Measurements from ENCODE around the gene MYL6. TPM values are rescaled to one million over a fixed set of nuclear protein-coding genes. Genes with fewer than 3 reads are reported as not detected.
"Not testable (repeated sequence)": the region's sequence is repeated elsewhere in the genome, so short reads cannot be mapped to it uniquely, and the experiment has no call there.

MYL6 gene
- total and polyA plus RNA-seq, 4 donors = 1,471 to 3,593 (median 2,197) TPM

DNA sequence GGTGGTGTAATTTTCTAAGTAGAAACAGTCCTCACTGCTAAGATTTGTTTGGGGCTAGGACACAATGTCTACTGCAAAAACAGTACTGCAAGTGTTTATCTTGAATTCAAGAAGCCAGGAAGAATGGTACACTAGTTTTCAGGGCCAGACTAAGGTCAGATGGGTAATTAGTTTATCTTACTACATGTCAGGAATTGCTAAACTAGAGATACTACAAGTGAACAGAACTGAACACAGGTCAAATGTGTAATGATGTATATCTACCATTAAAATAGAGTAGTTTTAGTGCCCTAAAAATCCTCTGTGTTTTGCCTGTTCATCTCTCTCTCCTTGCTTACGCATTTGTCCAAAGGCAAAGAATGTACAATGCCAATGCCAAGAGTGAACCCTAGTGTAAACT lies 44.1 kb upstream of the MYL6 start:
- Histone ChIP-seq H3K36me3 (ENCODE audit: control insufficient read depth in 4 of 4, insufficient read depth in 4 of 4, low read length in 4 of 4) (peaks cover 20 to 32% (median 27%) of the 10 kb centered on the region in 4 donors), H3K4me3 (no peak overlapping the region), H3K27me3 (ENCODE audit: control insufficient read depth in 3 of 3, insufficient read depth in 3 of 3, low read length in 2 of 3) (no peaks in the 10 kb centered on the region), H3K4me1 (ENCODE audit: control insufficient read depth in 5 of 5, insufficient read depth in 5 of 5, low read length in 5 of 5) (peaks cover 0 to 11% (median 3%) of the 10 kb centered on the region in 5 donors), H3K9ac (ENCODE audit: insufficient read depth in 1 of 2, low read length in 2 of 2) (no peak overlapping the region), H3K9me3 (ENCODE audit: control insufficient read depth in 4 of 4, insufficient read depth in 3 of 4, low read length in 3 of 4) (peaks cover 0 to 2% (median 0%) of the 10 kb centered on the region in 4 donors), H3K27ac (ENCODE audit: low read depth in 1 of 2, low read length in 1 of 2) (no peak overlapping the region)
- ATAC-seq (ENCODE audit: insufficient read depth, low FRiP score) (no peak), DNase-seq (no peak)
- WGBS, 2 donors = 93 to 97% methylated on average over 1 of the region's 1 CpG
- TF ChIP-seq, protein P1, sequence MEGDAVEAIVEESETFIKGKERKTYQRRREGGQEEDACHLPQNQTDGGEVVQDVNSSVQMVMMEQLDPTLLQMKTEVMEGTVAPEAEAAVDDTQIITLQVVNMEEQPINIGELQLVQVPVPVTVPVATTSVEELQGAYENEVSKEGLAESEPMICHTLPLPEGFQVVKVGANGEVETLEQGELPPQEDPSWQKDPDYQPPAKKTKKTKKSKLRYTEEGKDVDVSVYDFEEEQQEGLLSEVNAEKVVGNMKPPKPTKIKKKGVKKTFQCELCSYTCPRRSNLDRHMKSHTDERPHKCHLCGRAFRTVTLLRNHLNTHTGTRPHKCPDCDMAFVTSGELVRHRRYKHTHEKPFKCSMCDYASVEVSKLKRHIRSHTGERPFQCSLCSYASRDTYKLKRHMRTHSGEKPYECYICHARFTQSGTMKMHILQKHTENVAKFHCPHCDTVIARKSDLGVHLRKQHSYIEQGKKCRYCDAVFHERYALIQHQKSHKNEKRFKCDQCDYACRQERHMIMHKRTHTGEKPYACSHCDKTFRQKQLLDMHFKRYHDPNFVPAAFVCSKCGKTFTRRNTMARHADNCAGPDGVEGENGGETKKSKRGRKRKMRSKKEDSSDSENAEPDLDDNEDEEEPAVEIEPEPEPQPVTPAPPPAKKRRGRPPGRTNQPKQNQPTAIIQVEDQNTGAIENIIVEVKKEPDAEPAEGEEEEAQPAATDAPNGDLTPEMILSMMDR (IDR thresholded peaks at IDR 0.05; ENCODE audit: control extremely low read depth, extremely low read depth) = no peak

GRCh38 chr12:56115329-56115728 lies 42.8 kb upstream of the MYL6 start:
- no peak for ATAC-seq (ENCODE audit: insufficient read depth, low FRiP score)
- Histone ChIP-seq H3K27me3 (ENCODE audit: control insufficient read depth in 3 of 3, insufficient read depth in 3 of 3, low read length in 2 of 3) (no peaks in the 10 kb centered on the region), H3K9me3 (ENCODE audit: control insufficient read depth in 4 of 4, insufficient read depth in 3 of 4, low read length in 3 of 4) (peaks cover 0 to 2% (median 0%) of the 10 kb centered on the region in 4 donors), H3K4me1 (ENCODE audit: control insufficient read depth in 5 of 5, insufficient read depth in 5 of 5, low read length in 5 of 5) (peaks cover 0 to 20% (median 5%) of the 10 kb centered on the region in 5 donors), H3K4me3 (no peak overlapping the region), H3K36me3 (ENCODE audit: control insufficient read depth in 4 of 4, insufficient read depth in 4 of 4, low read length in 4 of 4) (peaks cover 16 to 24% (median 20%) of the 10 kb centered on the region in 4 donors), H3K9ac (ENCODE audit: insufficient read depth in 1 of 2, low read length in 2 of 2) (peak overlapping the region in 1 of 2 donors; percentile 99), H3K27ac (ENCODE audit: low read depth in 1 of 2, low read length in 1 of 2) (peak overlapping the region in 1 of 2 donors; percentile 91)
- TF ChIP-seq, protein P1 (IDR thresholded peaks at IDR 0.05; ENCODE audit: control extremely low read depth, extremely low read depth) = no peak
- DNase-seq = peak in 2 of 3 donors; percentile 29 to 38
- 50 to 54% methylated on average over 10 of the region's 10 CpGs for WGBS, 2 donors

DNA sequence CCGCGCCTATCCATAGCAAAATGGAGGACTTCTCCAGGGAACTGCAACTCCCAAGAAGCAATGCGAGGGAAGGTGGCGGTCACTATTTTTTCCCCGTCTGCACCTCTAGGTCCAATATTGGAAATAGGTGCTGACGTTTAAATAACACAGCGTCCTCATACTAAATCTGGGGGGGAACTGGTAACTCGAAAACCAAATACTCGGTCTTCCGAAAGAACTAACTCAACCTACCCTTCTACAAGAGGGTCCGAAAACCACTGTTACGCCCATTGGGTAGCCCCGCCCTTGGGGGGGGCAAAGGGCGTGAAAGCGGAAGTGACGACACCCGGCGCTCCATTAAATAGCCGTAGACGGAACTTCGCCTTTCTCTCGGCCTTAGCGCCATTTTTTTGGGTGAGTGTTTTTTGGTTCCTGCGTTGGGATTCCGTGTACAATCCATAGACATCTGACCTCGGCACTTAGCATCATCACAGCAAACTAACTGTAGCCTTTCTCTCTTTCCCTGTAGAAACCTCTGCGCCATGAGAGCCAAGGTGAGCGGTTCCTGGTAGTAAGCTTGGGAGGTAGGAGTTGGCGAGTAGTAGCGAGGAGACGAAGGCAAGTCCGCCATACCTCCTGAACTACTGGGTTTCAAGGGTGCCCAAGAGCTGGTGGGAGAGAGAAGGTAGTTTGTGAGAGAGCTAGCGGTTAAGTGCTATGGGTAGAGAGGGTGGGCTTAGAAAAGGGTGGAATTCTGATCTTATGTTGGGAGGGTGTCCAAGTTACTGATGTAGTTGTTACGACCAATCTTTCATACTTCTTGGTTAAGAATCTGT lies 41.7 kb upstream of the MYL6 start, which contains the start of gene RPL41:
Gene RPL41, plus strand, starts transcription at position 367 of the 815 bp plus-strand sequence.
- 0% methylated on average over 34 of the region's 34 CpGs for WGBS, 2 donors
- H3K9ac ChIP-seq (ENCODE audit: insufficient read depth in 1 of 2, low read length in 2 of 2) = peak within 1 kb of the TSS; percentile 97 to 99
- peaks cover 12 to 19% (median 16%) of the 10 kb centered on the region in 4 donors for H3K36me3 ChIP-seq (ENCODE audit: control insufficient read depth in 4 of 4, insufficient read depth in 4 of 4, low read length in 4 of 4)
- peak; percentile 97 to 99 (median 99) for DNase-seq
- peak within 1 kb of the TSS; percentile 63 for H3K4me3 ChIP-seq
- H3K4me1 ChIP-seq (ENCODE audit: control insufficient read depth in 5 of 5, insufficient read depth in 5 of 5, low read length in 5 of 5) = peaks cover 0 to 20% (median 5%) of the 10 kb centered on the region in 5 donors
- no peaks in the 10 kb centered on the region for H3K9me3 ChIP-seq (ENCODE audit: control insufficient read depth in 4 of 4, insufficient read depth in 3 of 4, low read length in 3 of 4)
- TF ChIP-seq, protein P1 (IDR thresholded peaks at IDR 0.05; ENCODE audit: control extremely low read depth, extremely low read depth) = no peak
- peak; percentile 73 for ATAC-seq (ENCODE audit: insufficient read depth, low FRiP score)
- peak within 1 kb of the TSS; percentile 91 to 99 for H3K27ac ChIP-seq (ENCODE audit: low read depth in 1 of 2, low read length in 1 of 2)
- no peaks in the 10 kb centered on the region for H3K27me3 ChIP-seq (ENCODE audit: control insufficient read depth in 3 of 3, insufficient read depth in 3 of 3, low read length in 2 of 3)

DNA sequence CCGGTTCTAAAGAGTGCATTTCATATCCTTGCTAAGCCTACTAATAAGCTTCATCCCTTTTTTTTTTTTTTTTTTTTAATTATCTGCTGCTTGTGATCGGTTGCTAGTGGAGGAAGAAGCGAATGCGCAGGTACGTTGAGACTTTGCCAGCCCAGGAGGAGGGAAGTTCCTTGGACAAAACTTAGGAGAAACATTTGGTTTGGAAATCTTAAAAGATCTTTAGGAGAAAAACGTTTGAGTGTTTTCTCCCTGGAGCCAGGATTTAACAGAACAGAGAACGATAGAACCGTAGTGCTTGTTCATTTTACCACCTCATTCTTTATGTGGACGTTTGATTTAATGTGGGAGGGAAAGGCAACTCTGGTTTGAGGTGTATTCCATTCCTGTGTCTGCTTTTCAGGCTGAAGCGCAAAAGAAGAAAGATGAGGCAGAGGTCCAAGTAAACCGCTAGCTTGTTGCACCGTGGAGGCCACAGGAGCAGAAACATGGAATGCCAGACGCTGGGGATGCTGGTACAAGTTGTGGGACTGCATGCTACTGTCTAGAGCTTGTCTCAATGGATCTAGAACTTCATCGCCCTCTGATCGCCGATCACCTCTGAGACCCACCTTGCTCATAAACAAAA lies 41.0 kb upstream of the MYL6 start:
- H3K27me3 ChIP-seq (ENCODE audit: control insufficient read depth in 3 of 3, insufficient read depth in 3 of 3, low read length in 2 of 3); H3K9me3 ChIP-seq (ENCODE audit: control insufficient read depth in 4 of 4, insufficient read depth in 3 of 4, low read length in 3 of 4); ATAC-seq (ENCODE audit: insufficient read depth, low FRiP score): not testable (repeated sequence)
- H3K4me1 ChIP-seq (ENCODE audit: control insufficient read depth in 5 of 5, insufficient read depth in 5 of 5, low read length in 5 of 5) = peaks cover 0 to 20% (median 5%) of the 10 kb centered on the region in 5 donors
- H3K36me3 ChIP-seq (ENCODE audit: control insufficient read depth in 4 of 4, insufficient read depth in 4 of 4, low read length in 4 of 4) = peaks cover 9 to 21% (median 14%) of the 10 kb centered on the region in 4 donors
- 2 to 6% methylated on average over 12 of the region's 16 CpGs for WGBS, 2 donors
- H3K27ac ChIP-seq (ENCODE audit: low read depth in 1 of 2, low read length in 1 of 2) = peak overlapping the region; percentile 91 to 99
- peak overlapping the region; percentile 63 for H3K4me3 ChIP-seq
- peak in 1 of 3 donors; percentile 47 for DNase-seq
- H3K9ac ChIP-seq (ENCODE audit: insufficient read depth in 1 of 2, low read length in 2 of 2) = peak overlapping the region; percentile 97 to 99
